ENCODE data around the gene RAB23. TPM values are rescaled to one million over a fixed set of nuclear protein-coding genes. Genes with fewer than 3 reads are reported as not detected.
"Not testable (repeated sequence)": the region's sequence is repeated elsewhere in the genome, so short reads cannot be mapped to it uniquely, and the experiment has no call there.

RAB23 gene
- total RNA-seq, 1 experiment from 2014 or later, result 94.3 TPM

DNA sequence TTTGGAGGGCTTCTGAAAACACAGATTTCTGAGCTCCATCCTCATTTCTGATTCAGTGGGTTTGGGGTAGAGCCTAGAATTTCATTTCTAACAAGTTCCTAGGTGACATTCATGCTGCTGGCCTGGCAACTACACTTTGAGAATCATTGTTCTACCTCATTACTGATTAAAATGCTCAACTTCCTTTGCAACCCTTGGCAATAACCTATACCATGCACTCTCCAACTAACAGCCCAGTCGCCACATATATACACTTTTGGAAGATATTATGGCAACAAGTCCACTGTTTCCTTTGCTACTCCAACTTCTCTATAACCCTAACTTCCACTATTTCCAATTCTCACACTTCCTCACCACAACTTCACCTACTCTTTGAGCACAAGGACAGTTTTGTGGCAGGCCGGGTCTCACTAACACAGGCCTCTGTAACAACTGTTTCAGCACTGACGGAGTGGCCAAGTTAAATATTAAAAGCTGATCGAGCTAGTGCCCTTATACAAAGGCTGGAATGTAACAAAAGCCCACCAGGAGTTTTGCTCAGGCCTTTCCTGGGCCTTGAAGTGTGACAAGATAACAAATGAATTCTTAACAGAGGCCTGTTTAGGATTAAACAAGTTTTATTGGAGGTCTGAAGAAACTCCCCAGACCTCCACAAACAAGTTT is 32.1 kb upstream of the RAB23 start:
- no peak for DNase-seq (ENCODE audit: low read depth in 1 of 2, low spot score in 2 of 2)
- H3K27me3 ChIP-seq (replicated peaks), result no peaks in the 10 kb centered on the region
- H3K4me3 ChIP-seq, result no peak overlapping the region
- H3K9me3 ChIP-seq (replicated peaks), result no peaks in the 10 kb centered on the region
- H3K4me1 ChIP-seq (replicated peaks), result peaks cover 51% of the 10 kb centered on the region
- H3K27ac ChIP-seq, result no peak overlapping the region
- no peaks in the 10 kb centered on the region for H3K36me3 ChIP-seq

DNA sequence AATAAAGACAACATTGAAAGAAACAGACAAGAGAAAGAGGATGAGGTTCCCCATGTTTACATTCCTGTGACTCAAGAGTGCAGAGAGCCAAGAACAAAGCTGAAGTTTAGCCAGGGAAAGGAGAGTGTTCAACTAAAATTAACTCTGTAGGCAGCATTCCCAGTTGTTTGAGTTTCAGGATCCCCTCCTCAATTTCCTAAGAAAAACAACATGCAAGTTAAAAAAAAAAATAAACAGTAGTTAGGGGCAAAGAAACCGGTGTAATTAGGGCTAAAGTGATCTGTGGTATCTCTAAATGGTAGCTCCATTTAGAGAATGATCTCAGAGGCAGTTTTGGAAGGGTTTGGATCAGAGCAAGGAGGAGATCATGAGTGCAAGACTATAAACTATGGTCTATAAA is 30.9 kb upstream of the RAB23 start:
- Histone ChIP-seq H3K27me3 (replicated peaks) (no peaks in the 10 kb centered on the region), H3K4me3 (no peak overlapping the region), H3K27ac (peak overlapping the region; percentile 36; the same call in 1 of the 2 replicates), H3K36me3 (no peaks in the 10 kb centered on the region), H3K4me1 (replicated peaks) (peaks cover 41% of the 10 kb centered on the region), H3K9me3 (replicated peaks) (no peaks in the 10 kb centered on the region)
- peak in 1 of 2 experiments; percentile 42 for DNase-seq (ENCODE audit: low read depth in 1 of 2, low spot score in 2 of 2)

DNA sequence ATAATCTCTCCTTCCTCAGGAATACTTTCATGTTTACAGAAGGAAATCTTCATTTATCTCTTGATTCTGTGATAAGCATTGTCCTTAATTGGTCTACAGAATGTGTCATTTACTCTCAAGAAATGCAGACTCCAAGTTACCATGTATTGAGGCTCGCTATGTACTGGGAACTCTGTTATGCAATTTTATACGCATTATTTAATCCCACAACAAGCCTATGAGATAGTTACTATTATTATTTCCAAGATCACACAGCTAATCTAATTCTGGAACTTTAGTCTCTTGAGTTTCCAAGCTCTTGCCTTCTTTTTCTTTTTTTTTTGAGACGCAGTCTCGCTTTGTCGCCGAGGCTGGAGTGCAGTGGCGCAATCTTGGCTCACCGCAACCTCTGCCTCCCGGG is 30.0 kb upstream of the RAB23 start:
- Histone ChIP-seq H3K9me3 (replicated peaks) (no peaks in the 10 kb centered on the region), H3K4me1 (replicated peaks) (peaks cover 34% of the 10 kb centered on the region), H3K27ac (no peak overlapping the region), H3K36me3 (no peaks in the 10 kb centered on the region), H3K27me3 (replicated peaks) (no peaks in the 10 kb centered on the region), H3K4me3 (no peak overlapping the region)
- no peak for DNase-seq (ENCODE audit: low read depth in 1 of 2, low spot score in 2 of 2)

DNA sequence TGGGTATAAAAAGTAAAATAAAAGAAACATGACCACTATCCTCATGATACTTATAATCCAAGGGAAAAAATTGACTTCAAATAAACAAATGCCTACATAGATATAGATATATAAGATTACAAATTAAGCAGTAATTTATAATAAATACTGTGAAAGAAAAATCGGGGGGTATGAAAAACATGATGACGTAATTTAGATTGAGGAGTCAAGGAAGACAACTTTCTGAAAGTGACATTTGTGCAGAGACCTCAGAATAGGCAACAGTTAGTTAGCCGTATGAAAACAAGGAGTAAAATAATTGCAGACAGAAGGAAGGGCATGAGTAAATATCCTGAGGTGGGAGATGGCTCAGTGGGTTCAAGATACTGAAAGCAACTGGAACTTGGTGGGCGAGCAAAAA is 28.2 kb upstream of the RAB23 start:
- H3K27me3 ChIP-seq (replicated peaks), result no peaks in the 10 kb centered on the region
- peaks cover 16% of the 10 kb centered on the region for H3K4me1 ChIP-seq (replicated peaks)
- H3K27ac ChIP-seq, result no peak overlapping the region
- no peaks in the 10 kb centered on the region for H3K36me3 ChIP-seq
- no peaks in the 10 kb centered on the region for H3K9me3 ChIP-seq (replicated peaks)
- no peak overlapping the region for H3K4me3 ChIP-seq
- no peak for DNase-seq (ENCODE audit: low read depth in 1 of 2, low spot score in 2 of 2)

DNA sequence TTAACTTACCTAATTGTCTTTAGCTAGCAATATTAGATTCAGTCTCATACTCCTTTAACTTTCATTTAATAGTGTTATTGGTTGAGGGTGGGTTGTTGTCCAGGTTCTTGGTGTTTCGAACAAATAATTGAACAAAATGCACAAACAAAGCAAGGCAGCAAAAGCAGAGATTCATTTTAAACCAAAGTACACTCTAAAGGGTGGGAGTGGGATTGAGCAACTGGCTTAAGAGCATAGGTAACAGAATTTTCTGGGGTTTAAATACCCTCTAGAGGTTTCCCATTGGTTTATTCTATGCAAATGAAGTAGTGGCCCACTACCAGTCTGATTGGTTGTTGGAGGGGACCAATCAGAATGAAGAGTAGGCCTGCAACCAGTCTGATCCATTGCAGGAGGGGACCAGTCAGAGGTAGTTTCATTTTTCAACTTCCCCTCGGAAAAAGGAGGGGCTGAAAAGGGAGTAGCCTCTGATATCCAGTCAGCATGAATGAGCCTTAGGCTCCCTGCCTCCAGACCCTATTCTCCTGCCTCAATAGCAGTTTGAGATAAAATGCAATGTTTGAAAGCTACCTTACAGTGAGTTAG is 26.3 kb upstream of the RAB23 start:
- Histone ChIP-seq H3K4me3 (no peak overlapping the region), H3K4me1 (replicated peaks) (peaks cover 11% of the 10 kb centered on the region), H3K27ac (no peak overlapping the region), H3K9me3 (replicated peaks) (no peaks in the 10 kb centered on the region), H3K36me3 (no peaks in the 10 kb centered on the region), H3K27me3 (replicated peaks) (no peaks in the 10 kb centered on the region)
- no peak for DNase-seq (ENCODE audit: low read depth in 1 of 2, low spot score in 2 of 2)

DNA sequence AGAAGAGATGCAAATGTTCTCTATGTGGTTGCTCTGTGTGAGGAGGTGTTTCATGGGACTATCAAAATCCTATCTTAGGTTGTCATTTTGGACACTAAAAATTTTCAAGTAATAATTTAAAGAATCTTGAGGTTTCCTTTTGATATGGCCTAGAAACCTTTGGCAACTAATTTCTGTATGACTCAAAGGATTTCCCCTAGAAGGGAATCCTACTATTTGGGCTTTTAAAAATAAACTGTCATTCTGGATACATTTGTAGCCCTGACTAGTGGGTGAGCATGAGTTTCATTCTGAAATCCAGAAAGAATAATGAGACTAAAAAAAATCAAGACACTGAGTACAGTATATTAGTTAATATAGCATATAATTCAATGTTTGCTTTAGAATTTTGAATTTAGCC is 25.5 kb upstream of the RAB23 start:
- H3K27me3 ChIP-seq (replicated peaks), result no peaks in the 10 kb centered on the region
- H3K4me1 ChIP-seq (replicated peaks), result peaks cover 11% of the 10 kb centered on the region
- no peak overlapping the region for H3K27ac ChIP-seq
- no peak overlapping the region for H3K4me3 ChIP-seq
- no peaks in the 10 kb centered on the region for H3K9me3 ChIP-seq (replicated peaks)
- H3K36me3 ChIP-seq, result no peaks in the 10 kb centered on the region
- DNase-seq (ENCODE audit: low read depth in 1 of 2, low spot score in 2 of 2), result no peak

DNA sequence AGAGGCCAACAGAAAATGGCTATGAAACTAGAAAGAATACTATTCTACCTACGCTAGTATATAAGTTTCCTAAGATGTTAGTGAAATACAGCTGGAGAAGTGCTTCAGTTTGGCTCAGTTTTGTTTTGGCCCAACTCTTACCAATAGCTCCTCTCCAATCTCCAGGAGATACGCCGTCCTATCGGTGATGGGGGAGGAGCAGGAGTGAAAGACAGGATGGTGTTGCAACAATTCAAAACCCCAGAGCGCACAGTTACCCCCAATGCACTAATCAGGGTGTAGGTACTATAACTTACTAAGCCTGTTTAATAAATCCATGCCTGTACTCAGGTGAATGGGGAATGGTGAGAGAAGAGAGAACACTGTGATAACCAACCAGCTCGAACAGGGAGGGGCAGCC is 24.2 kb upstream of the RAB23 start:
- no peak for DNase-seq (ENCODE audit: low read depth in 1 of 2, low spot score in 2 of 2)
- H3K27me3 ChIP-seq (replicated peaks), result no peaks in the 10 kb centered on the region
- no peaks in the 10 kb centered on the region for H3K36me3 ChIP-seq
- no peak overlapping the region for H3K4me3 ChIP-seq
- H3K9me3 ChIP-seq (replicated peaks), result no peaks in the 10 kb centered on the region
- peaks cover 16% of the 10 kb centered on the region for H3K4me1 ChIP-seq (replicated peaks)
- H3K27ac ChIP-seq, result no peak overlapping the region

DNA sequence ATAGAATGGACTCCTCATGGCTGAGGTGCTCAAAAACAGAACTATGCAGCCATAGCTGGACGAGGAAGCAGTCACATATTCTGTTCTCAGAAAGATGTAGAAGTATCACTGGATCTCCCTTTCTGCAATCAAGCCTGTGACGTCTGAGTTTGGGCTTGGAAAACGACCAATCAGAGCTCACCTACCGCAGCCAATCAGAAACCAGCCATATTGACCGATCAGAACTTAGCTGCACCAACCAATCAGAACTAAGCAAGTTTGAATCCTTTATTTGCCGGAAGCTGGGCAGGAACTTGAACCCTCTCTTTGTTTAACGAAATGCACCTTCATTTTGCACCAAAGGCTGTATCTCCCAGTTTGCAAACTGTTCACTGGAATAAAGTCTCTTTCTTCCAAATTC is 21.8 kb upstream of the RAB23 start:
- no peaks in the 10 kb centered on the region for H3K36me3 ChIP-seq
- H3K9me3 ChIP-seq (replicated peaks), result no peaks in the 10 kb centered on the region
- H3K27ac ChIP-seq, result no peak overlapping the region
- no peaks in the 10 kb centered on the region for H3K27me3 ChIP-seq (replicated peaks)
- no peak overlapping the region for H3K4me3 ChIP-seq
- DNase-seq (ENCODE audit: low read depth in 1 of 2, low spot score in 2 of 2), result no peak
- H3K4me1 ChIP-seq (replicated peaks), result peaks cover 16% of the 10 kb centered on the region

DNA sequence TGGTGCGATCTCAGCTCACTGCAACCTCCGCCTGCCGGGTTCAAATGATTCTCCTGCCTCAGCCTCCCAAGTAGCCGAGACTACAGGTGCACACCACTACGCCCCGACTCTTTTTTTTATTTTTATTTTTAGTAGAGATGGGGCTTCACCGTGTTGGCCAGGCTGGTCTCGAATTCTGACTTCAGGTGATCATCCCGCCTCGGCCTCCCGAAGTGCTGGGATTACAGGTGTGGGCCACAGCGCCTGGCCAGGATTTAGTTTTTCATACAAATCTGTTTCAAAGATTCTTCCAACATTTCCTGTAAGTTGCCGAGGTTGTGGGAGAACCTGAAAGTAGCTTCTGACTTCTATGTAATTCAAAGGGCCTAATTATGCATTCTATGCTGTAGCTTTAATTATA is 21.4 kb upstream of the RAB23 start:
- H3K4me3 ChIP-seq; H3K27me3 ChIP-seq (replicated peaks); DNase-seq (ENCODE audit: low read depth in 1 of 2, low spot score in 2 of 2); H3K9me3 ChIP-seq (replicated peaks); H3K36me3 ChIP-seq; H3K27ac ChIP-seq: not testable (repeated sequence)
- peaks cover 16% of the 10 kb centered on the region for H3K4me1 ChIP-seq (replicated peaks)

DNA sequence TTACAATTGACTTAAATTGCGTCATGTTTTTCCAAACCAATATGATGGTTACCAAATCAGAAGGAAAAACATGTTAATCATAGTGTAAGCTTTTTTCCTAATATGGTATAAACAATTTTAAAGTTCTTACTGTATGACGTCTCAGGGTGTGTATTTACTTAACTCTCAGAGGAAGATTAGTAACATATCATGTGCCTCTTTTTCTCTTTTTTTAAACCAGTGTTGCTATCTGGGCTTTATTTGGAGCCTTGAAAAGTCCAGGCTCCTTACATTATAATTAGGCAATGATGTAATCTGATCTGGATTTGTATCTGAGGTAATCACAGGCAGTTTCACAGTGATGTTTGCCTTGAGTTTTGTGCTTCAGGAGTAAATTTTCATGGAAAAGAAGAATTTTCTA is 20.4 kb upstream of the RAB23 start:
- no peaks in the 10 kb centered on the region for H3K36me3 ChIP-seq
- no peaks in the 10 kb centered on the region for H3K27me3 ChIP-seq (replicated peaks)
- H3K9me3 ChIP-seq (replicated peaks), result no peaks in the 10 kb centered on the region
- H3K4me1 ChIP-seq (replicated peaks), result peaks cover 16% of the 10 kb centered on the region
- DNase-seq (ENCODE audit: low read depth in 1 of 2, low spot score in 2 of 2), result peak in 1 of 2 experiments; percentile 82
- peak overlapping the region; percentile 74 for H3K27ac ChIP-seq
- no peak overlapping the region for H3K4me3 ChIP-seq

DNA sequence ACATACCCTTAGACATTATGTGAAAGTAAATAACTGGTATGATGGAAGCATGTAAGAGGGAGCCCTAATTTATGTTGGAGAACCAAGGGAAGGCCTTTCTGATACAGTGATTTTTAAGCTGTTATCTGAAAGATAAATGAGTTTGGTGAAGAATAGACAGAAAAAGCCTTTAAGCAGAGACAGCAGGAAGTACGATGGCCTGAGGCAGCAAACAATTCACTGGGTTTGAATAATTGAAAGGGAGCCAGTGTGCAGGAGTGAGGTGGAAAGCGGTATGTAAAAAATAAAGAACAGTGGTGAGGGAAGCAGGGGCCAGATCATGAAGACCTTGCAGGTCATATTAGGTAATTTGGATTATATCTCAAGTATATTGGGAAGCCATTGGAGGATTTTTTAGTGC is 4.1 kb upstream of the RAB23 start:
- Histone ChIP-seq H3K36me3 (peaks cover 9% of the 10 kb centered on the region), H3K27ac (no peak overlapping the region), H3K9me3 (replicated peaks) (no peaks in the 10 kb centered on the region), H3K4me1 (replicated peaks) (peaks cover 6% of the 10 kb centered on the region), H3K27me3 (replicated peaks) (no peaks in the 10 kb centered on the region), H3K4me3 (no peak overlapping the region)
- no peak for DNase-seq (ENCODE audit: low read depth in 1 of 2, low spot score in 2 of 2)

DNA sequence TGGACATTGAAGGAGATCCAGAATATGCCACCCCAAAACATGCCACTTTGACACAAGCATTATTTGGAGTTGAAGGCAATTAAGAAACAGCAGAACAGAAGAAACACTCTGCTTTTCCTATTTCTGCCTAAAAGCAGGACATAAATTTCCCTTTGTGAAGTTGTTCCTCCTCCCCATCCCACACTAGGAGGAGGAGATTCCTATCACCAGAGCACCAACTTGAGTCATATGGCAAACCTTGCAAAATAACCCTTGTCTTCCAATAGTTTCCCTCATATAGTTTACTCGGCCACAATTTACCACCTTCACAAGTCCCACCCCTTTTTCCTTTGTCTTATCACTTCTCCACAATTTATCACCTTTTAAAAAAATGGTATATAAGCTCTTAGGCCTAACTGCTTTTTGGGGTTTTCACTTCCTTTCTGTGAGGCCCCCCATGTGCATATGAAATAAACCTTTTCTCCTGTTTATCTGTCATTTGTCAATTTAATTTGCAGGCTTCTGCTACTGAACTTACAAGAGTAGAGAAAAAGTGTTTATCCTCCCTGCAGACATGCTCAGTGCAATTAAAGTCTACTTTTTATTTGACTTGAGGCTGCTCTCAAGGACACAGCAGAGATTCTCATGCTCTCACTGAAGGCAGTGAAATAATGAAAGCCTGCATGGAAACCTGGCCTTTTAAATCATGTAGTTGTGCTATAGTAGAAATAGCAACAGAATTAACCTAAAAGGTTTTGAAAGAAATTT is 2.8 kb upstream of the RAB23 start:
- Histone ChIP-seq H3K9me3 (replicated peaks) (no peaks in the 10 kb centered on the region), H3K4me3 (no peak overlapping the region), H3K4me1 (replicated peaks) (peaks cover 12% of the 10 kb centered on the region), H3K27ac (no peak overlapping the region), H3K27me3 (replicated peaks) (no peaks in the 10 kb centered on the region), H3K36me3 (peaks cover 11% of the 10 kb centered on the region)
- DNase-seq (ENCODE audit: low read depth in 1 of 2, low spot score in 2 of 2), result no peak

DNA sequence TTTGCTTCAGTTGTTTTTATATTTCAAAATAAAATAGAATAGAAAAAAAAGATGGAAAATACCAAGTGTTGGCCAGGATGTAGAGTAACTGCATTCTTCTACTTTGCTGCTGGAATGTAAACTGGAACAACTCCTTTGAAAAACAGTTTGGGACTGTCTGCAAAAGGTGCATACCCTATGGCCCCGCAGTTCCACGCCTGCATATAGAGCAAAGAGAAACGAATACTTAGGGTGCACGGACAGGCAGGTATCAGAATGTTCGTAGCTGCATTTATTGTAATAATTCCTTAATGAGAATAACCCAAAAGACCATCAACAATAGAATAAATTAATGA is 603 bp upstream of the RAB23 start:
- peaks cover 16% of the 10 kb centered on the region for H3K4me1 ChIP-seq (replicated peaks)
- DNase-seq (ENCODE audit: low read depth in 1 of 2, low spot score in 2 of 2), result no peak
- peaks cover 11% of the 10 kb centered on the region for H3K36me3 ChIP-seq
- no peaks in the 10 kb centered on the region for H3K27me3 ChIP-seq (replicated peaks)
- H3K27ac ChIP-seq, result peak overlapping the region; percentile 66
- no peaks in the 10 kb centered on the region for H3K9me3 ChIP-seq (replicated peaks)
- peak overlapping the region; percentile 93 for H3K4me3 ChIP-seq

DNA sequence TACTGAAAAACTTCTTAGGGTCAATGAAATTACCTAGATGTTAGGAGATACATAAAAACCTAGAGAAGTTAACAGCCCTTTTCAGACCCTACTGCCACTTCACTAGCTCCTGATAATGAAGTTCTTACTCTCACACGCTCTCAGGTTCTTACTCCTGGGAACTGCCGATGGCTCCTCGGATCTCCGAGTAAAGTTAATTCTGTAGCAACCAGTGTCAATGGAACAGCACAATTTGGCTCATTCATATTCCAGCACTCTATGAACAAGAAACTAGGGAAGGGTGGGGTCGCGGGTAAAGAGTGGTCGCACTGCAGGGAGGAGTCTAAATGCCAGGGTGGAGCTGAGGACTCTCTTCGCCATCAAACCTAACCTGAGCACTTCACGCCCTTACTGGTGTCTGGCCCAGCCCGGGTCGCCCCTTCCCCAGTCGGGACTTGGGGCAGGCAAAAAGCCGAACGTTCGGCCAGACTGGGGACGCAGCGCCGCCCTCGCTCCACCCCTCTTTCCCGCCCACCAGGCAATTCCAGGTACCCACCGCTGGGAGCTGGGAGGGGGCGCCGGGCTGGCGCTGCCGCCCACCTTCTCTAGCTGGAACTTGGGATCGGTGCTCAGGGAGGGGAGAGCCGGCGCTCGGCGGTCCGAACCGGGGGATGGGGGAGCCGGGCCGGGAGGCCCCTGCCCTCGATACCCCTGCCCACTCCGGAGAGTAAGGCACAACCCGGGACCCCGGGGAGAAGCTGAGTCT is 744 bp downstream of the RAB23 start:
- DNase-seq (ENCODE audit: low read depth in 1 of 2, low spot score in 2 of 2), result peak; percentile 76 to 81
- Histone ChIP-seq H3K27ac (peak overlapping the region; percentile 66), H3K9me3 (replicated peaks) (no peaks in the 10 kb centered on the region), H3K36me3 (peaks cover 11% of the 10 kb centered on the region), H3K27me3 (replicated peaks) (no peaks in the 10 kb centered on the region), H3K4me3 (peak overlapping the region; percentile 93), H3K4me1 (replicated peaks) (peaks cover 20% of the 10 kb centered on the region)
